ENCODE measurements around the gene EAF1. TPM values are rescaled to one million over a fixed set of nuclear protein-coding genes. Genes with fewer than 3 reads are reported as not detected.
"Not testable (repeated sequence)": the region's sequence is repeated elsewhere in the genome, so short reads cannot be mapped to it uniquely, and the experiment has no call there.

EAF1 gene
- total and polyA plus RNA-seq, 11 donors: 2.7 to 19.6 (median 9.8) TPM

GRCh38 chr3:15409774-15410173 lies 17.6 kb upstream of the EAF1 start:
- H3K36me3 ChIP-seq: peaks cover 0 to 62% (median 53%) of the 10 kb centered on the region in 9 donors

GRCh38 chr3:15410966-15411365 lies 16.4 kb upstream of the EAF1 start:
- H3K27ac ChIP-seq; H3K27me3 ChIP-seq; H3K4me3 ChIP-seq; ATAC-seq; DNase-seq; H3K4me1 ChIP-seq; H3K9me3 ChIP-seq; intact Hi-C loops (cut with DNase I): not testable (repeated sequence)
- 92 to 98% (median 95%) methylated on average over 7 of the region's 7 CpGs for WGBS, 4 donors
- peaks cover 0 to 73% (median 65%) of the 10 kb centered on the region in 9 donors for H3K36me3 ChIP-seq

More at GRCh38 chr3:15409774-15410173, 17.6 kb upstream of the EAF1 start:
- no peak for ATAC-seq
- Histone ChIP-seq H3K4me1 (peaks cover 0 to 9% (median 0%) of the 10 kb centered on the region in 12 donors), H3K27ac (no peak overlapping the region), H3K4me3 (no peak overlapping the region), H3K9me3 (no peaks in the 10 kb centered on the region), H3K27me3 (no peaks in the 10 kb centered on the region)
- intact Hi-C loops (cut with DNase I): loop anchor here in 8 of 10 donors (5.0 to 10.0 kb wide), 7 partner anchors 142 to 485 kb away; partner anchors contain the start of gene CAPN7 (in 1 of the 8)
- TF ChIP-seq POLR2A (IDR thresholded peaks at IDR 0.05) (no peak), CTCF (IDR thresholded peaks at IDR 0.05) (no peak)
- WGBS, 4 donors: 93 to 99% (median 97%) methylated on average over 2 of the region's 2 CpGs
- DNase-seq: no peak

- Histone ChIP-seq H3K4me1 (peaks cover 0 to 10% (median 2%) of the 10 kb centered on the region in 12 donors), H3K27ac (no peak overlapping the region), H3K4me3 (no peak overlapping the region), H3K9me3 (no peaks in the 10 kb centered on the region), H3K27me3 (no peaks in the 10 kb centered on the region), H3K36me3 (peaks cover 0 to 85% (median 73%) of the 10 kb centered on the region in 9 donors)
- DNase-seq: no peak
- 69 to 77% (median 73%) methylated on average over 4 of the region's 4 CpGs for WGBS, 4 donors
- no peak for TF ChIP-seq CTCF (IDR thresholded peaks at IDR 0.05)
- no peak for TF ChIP-seq POLR2A (IDR thresholded peaks at IDR 0.05)
- intact Hi-C loops (cut with DNase I): loop anchor here in 1 of 10 donors (10.0 kb wide), 1 partner anchor 134 kb away; no protein-coding TSS in a partner anchor
- ATAC-seq: no peak
Measured at GRCh38 chr3:15420871-15421270, 6.5 kb upstream of the EAF1 start.

- Histone ChIP-seq H3K4me1 (peaks cover 0 to 53% (median 37%) of the 10 kb centered on the region in 12 donors), H3K9me3 (no peaks in the 10 kb centered on the region), H3K27ac (peak overlapping the region in 9 of 12 donors; percentile 71 to 92 (median 82)), H3K4me3 (peak overlapping the region; percentile 78 to 98 (median 92)), H3K27me3 (no peaks in the 10 kb centered on the region), H3K36me3 (peaks cover 0 to 61% (median 43%) of the 10 kb centered on the region in 9 donors)
- intact Hi-C loops (cut with DNase I): loop anchor here in 9 of 10 donors (5.0 to 10.0 kb wide), 3 partner anchors 128 to 136 kb away; no protein-coding TSS in a partner anchor
- TF ChIP-seq CTCF (IDR thresholded peaks at IDR 0.05) (no peak), POLR2A (IDR thresholded peaks at IDR 0.05) (no peak)
- no peak for ATAC-seq
- DNase-seq: no peak
- 44 to 52% (median 49%) methylated on average over 16 of the region's 16 CpGs for WGBS, 4 donors
Measured at GRCh38 chr3:15426579-15427118, 749 bp upstream of the EAF1 start.
